HepG2 (cell line): ENCODE measurements around the gene CARMIL3. TPM values are rescaled to one million over a fixed set of nuclear protein-coding genes. Genes with fewer than 3 reads are reported as not detected.

Experiments used
- BCL3 ChIP-seq: sonication (generic); formaldehyde crosslinking; IDR thresholded peaks from 2 replicates; pipeline ENCODE4 v1.5.1; 2020; ENCODE audit warnings: mild to moderate bottlenecking, missing genetic modification reagents, moderate library complexity
- BORCS8-MEF2B ChIP-seq: sonication (generic); formaldehyde crosslinking; IDR thresholded peaks from 2 replicates; pipeline ENCODE4 v1.8.0; 2022; ENCODE audit warnings: mild to moderate bottlenecking, missing genetic modification reagents
- EP300 ChIP-seq, 3 experiments: sonication (generic) in 1 of 3; formaldehyde crosslinking in 1 of 3; IDR thresholded peaks; 2 replicates each; pipeline versions ENCODE4 v1.5.1 to v1.6.1; 2011 to 2020; ENCODE audit warnings: low read depth in 2 of 3, low read length in 2 of 3, borderline replicate concordance in 1 of 3, improper control_type of control experiment in 1 of 3, mild to moderate bottlenecking in 1 of 3, missing genetic modification reagents in 1 of 3, moderate library complexity in 1 of 3
- ETS1 ChIP-seq: sonication (generic); formaldehyde crosslinking; IDR thresholded peaks from 2 replicates; pipeline ENCODE4 v1.4.0; 2020; ENCODE audit warnings: missing genetic modification reagents
- FOXP1 ChIP-seq, 2 experiments: fragments of 450-650 bp in 1 of 2; IDR thresholded peaks; 2 replicates each; pipeline ENCODE4 v1.6.1; 2017 to 2018; ENCODE audit warnings: antibody characterized with exemption in 1 of 2
- HNF1A ChIP-seq, 2 experiments: sonication (generic) in 1 of 2; formaldehyde crosslinking in 1 of 2; IDR thresholded peaks; 2 replicates each; pipeline versions ENCODE4 v1.4.0 to v1.6.1; 2016 to 2020; ENCODE audit warnings: borderline replicate concordance in 1 of 2, low read depth in 1 of 2, mild to moderate bottlenecking in 1 of 2, missing genetic modification reagents in 1 of 2
- HNRNPK ChIP-seq: fragments of 200-400 bp; formaldehyde crosslinking; IDR thresholded peaks from 2 replicates; pipeline ENCODE4 v1.6.1; 2018; ENCODE audit warnings: low read length, low read depth, moderate library complexity, mild to moderate bottlenecking; ENCODE audit not compliant: poor library complexity, severe bottlenecking
- POLR2A ChIP-seq, 2 experiments: IDR thresholded peaks; 2 replicates each; pipeline ENCODE4 v1.6.1; 2011; ENCODE audit warnings: low read depth in 2 of 2, low read length in 2 of 2, mild to moderate bottlenecking in 1 of 2, moderate library complexity in 1 of 2; ENCODE audit not compliant: insufficient read depth in 1 of 2
- RARA ChIP-seq: IDR thresholded peaks from 2 replicates; pipeline ENCODE4 v1.6.1; 2016; ENCODE audit warnings: missing genetic modification reagents, missing compliant biosample characterization
- TERF1 ChIP-seq: sonication (generic); formaldehyde crosslinking; IDR thresholded peaks from 2 replicates; pipeline ENCODE4 v1.8.0; 2022; ENCODE audit warnings: mild to moderate bottlenecking, missing genetic modification reagents, moderate library complexity
- ZNF18 ChIP-seq: sonication (generic); formaldehyde crosslinking; IDR thresholded peaks from 2 replicates; pipeline ENCODE4 v1.8.0; 2022; ENCODE audit warnings: mild to moderate bottlenecking, missing genetic modification reagents; ENCODE audit not compliant: insufficient replicate concordance
- ZNF276 ChIP-seq: sonication (generic); formaldehyde crosslinking; IDR thresholded peaks from 2 replicates; pipeline ENCODE4 v1.4.0; 2020; ENCODE audit warnings: mild to moderate bottlenecking, low read depth, missing genetic modification reagents
- ZNF333 ChIP-seq: sonication (generic); formaldehyde crosslinking; IDR thresholded peaks from 2 replicates; pipeline ENCODE4 v1.4.0; 2020; ENCODE audit warnings: mild to moderate bottlenecking, missing genetic modification reagents, borderline replicate concordance
- polyA plus RNA-seq, 8 experiments: library from polyadenylated mRNA; depleted of rRNA in 3 of 8; stranded (reverse) in 7 of 8; unstranded in 1 of 8; fragments of >200 nt; fragmentation: Illumina TruSeq in 4 of 8; extraction: Trizol in 4 of 8; gene quantifications; 2 replicates each; pipeline versions ENCODE4 v1.2.1 to v1.2.3, GENCODE V29; 2011 to 2016; ENCODE audit warnings: low read depth in 4 of 8, missing spikeins in 1 of 8, mixed read lengths in 1 of 8; ENCODE audit not compliant: insufficient read depth in 1 of 8
- total RNA-seq, 5 experiments: library from RNA; depleted of rRNA; stranded (reverse); fragments of >200 nt; fragmentation: Illumina TruSeq; extraction: Trizol; gene quantifications; 2 replicates each; pipeline ENCODE4 v1.2.3, GENCODE V29; 2016; ENCODE audit warnings: low read depth in 1 of 5

Gene CARMIL3
- total and polyA plus RNA-seq, 2 of the 13 experiments (the other 11 are each of a cell fraction or from before 2014, with no cell fraction given): 0.27 to 0.55 TPM

GRCh38 chr14:24116128-24116814 lies 64.5 kb downstream of the CARMIL3 start (continued):
- no peak for TF ChIP-seq ZNF18 (CRISPR knock-in tag)
- TF ChIP-seq POLR2A (IDR thresholded peaks at IDR 0.05; ENCODE audit: insufficient read depth in 1 of 2, low read depth in 2 of 2, low read length in 2 of 2): peak in 1 of 2 experiments; percentile 6; a peak in 1 of 4 replicates
- no peak for TF ChIP-seq ZNF333
- TF ChIP-seq BORCS8-MEF2B (CRISPR knock-in tag): no peak
- TF ChIP-seq ETS1 (CRISPR knock-in tag): no peak
- no peak for TF ChIP-seq ZNF276
- TF ChIP-seq BCL3 (CRISPR knock-in tag): no peak
- no peak for TF ChIP-seq HNF1A (IDR thresholded peaks at IDR 0.05; ENCODE audit: low read depth)
- TF ChIP-seq HNF1A (CRISPR knock-in tag; IDR thresholded peaks at IDR 0.05; ENCODE audit: borderline replicate concordance): no peak
- TF ChIP-seq EP300 (IDR thresholded peaks at IDR 0.05; ENCODE audit: low read depth in 2 of 2, low read length in 2 of 2): no peak
- TF ChIP-seq EP300 (CRISPR knock-in tag; IDR thresholded peaks at IDR 0.05; ENCODE audit: borderline replicate concordance): 0 out of 2 replicates have a peak, but pooled peaks have one; percentile 27
- no peak for TF ChIP-seq RARA (CRISPR knock-in tag)
- no peak for TF ChIP-seq HNRNPK
- TF ChIP-seq FOXP1 (IDR thresholded peaks at IDR 0.05): no peak
- TF ChIP-seq FOXP1 (CRISPR knock-in tag; IDR thresholded peaks at IDR 0.05): no peak
- no peak for TF ChIP-seq TERF1
